NCI-H2029 (cell line): ENCODE data around the gene SLC30A4.

Source experiments
- DNase-seq: peaks from one replicate; lab custom pipeline; 2025; lab: John Stamatoyannopoulos, UW

The SLC30A4 gene

GRCh38 chr15:45449916-45450867 is 72.4 kb downstream of the SLC30A4 start:
- DNase-seq: peak; percentile 61

GRCh38 chr15:45449395-45449794 is 73.2 kb downstream of the SLC30A4 start:
- DNase-seq: no peak

DNA sequence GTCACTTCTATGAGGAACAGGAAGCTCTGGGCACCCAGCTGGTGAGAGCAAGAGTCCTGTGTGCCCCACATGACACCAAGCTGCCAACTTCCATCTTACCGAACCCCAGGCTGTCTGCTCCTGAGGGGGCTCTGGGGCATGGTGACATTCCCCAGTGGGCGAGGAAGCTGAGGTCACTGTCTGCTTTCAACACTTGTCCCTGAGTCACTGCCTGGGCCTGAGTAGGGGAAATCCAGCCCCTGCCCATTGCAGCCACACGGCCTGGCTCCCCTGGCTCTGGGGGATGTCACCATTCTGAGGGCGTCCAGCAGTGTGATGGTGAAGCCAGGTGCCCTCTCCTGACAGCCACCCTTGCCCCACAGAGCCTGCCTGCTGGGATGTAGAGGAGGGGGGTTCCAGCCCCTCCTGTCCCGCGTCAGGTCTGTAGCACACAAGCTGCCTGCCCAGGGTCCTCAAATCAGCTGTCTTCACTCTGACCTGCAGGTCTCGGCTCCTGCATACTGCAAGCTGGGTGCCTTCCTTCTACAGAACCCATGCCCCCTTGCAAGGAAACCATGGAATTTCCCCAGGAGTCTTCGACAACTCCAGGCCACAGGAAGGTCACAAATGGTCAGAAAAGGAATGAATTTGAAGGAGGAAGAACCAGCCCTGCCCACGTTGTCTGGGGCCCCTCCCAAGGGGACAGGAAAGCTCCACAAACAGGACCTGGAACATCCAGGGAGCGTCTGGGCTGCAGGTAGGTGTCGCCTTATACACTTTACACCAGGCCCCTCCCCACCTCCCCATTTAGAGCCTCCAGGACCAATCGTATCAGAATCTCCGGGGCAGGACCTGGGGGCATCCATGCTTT is 74.3 kb downstream of the SLC30A4 start:
- no peak for DNase-seq

DNA sequence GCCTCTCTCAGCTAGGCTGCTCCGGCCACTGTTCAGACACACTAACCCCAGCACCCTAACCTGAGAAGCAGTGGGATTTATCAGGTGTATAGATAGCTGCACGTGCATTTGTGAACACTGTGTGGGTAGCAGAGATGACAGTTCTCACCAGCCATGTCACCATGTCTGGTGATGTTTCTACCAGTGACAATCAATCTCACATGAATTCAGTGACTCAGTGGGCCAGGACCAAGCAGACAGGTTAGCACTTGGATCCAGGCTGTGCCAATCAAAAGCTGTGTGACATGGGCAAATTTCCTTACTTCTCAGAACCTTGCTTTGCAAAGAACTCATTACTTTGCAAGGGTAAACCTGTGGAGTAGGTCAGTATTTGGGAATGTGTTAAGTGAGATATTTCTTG is 78.9 kb downstream of the SLC30A4 start:
- no peak for DNase-seq

- no peak for DNase-seq
Measured at GRCh38 chr15:45442507-45443135, 79.9 kb downstream of the SLC30A4 start.

DNA sequence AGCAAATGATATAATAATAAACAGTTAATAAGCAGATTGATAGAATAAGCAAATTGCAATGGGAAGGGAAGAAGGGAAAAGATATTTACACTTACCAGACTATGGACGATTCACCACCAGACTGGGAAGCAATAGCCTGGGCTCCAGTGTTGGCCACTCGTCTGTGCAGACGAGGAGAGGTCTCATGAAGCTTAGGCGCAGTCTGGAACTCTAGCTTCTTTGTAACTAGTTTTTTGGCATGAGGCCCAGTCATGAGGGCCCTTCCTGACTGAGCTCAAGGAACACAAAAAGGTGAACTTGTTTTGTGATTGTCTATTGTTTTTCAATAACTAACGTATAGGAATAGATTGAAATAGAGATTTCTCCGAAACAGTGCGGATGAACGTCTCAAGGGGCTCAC is 80.9 kb downstream of the SLC30A4 start:
- no peak for DNase-seq

DNA sequence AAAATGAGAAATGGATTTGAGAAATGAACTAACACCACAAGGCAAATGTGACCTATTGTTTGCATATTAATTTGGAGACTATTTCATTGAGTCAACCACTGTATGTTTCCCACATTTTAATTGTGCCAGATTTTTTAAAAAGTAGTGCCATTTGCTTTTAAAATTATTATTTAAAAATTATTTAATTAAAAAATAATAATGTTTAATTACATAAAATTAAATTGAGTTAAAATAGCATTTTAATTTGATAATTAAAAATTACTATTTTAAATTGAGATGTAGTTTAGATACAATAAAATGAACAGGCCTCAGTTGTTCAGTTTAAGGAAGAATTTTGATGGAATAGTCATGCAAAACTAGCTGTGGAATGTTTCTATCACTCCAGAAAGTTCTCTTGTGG is 81.5 kb downstream of the SLC30A4 start:
- DNase-seq: no peak

DNA sequence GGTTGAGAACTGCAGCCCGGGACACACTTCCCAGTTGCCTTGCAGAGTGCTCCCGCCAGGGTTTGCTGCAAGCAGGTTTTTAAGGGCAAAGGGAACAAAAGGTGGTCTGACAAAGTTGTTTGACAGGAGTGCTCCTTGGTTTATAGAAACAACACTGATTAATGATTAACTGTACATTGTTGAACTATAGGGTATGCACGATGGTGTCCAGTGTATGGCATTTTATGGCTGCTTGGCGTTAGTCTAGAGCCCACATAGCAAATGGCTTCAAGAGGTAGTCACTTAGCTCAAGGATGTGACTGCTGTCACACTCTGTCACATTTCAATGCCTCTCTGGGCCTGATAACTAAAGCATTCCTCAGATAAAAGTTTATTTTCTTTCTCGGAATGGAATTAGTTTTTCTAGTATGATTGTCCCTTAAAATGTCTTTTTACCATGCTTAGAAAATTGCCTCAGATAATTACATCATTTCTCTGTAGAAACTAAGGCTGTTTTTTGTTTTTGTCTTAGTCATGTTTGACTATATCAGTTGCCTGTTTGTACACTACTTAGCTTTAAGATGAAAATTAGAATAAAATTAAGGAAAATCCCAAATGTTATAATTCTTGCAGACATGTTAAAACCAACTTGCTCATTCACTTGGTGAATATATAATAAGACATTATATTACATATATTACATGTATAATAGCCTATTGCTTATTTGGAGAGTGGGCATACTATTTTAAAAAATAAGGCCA is 82.9 kb downstream of the SLC30A4 start:
- DNase-seq: no peak

DNA sequence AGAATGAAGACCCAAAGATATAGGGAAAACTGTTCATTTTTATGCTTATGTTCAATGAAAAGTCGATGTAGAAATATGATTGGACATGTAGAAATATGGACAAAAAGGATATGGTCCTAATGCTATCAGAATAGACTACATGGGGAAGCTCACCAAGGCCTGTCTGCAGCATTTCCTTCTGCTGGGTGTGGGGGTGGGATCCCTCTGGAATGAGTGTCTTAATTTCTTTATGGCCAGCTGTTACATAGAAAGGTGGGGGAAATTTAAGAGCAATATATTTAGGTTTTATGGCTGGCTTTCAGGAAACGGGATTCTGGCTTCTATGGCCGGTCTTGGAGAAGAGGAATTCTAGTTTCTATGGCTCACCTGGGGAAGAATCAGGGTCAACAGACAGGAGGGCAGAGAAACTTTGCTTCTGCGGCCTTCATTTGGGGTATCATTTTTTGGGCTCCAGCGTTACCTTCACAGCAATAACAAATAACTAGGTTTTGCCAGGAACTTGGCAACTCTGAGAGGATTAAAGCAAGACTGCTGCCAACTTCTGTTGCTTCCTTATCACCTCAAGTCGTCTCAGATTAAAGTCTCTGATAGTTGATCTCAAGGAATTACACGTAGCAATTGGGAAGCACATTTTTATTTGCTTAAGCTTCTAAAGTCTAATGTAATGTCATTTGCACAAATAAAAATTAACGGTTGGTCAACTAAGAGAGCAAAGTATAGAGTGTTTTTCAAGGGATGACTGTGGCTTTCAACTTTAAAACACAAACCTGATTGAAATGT is 87.2 kb downstream of the SLC30A4 start:
- no peak for DNase-seq

DNA sequence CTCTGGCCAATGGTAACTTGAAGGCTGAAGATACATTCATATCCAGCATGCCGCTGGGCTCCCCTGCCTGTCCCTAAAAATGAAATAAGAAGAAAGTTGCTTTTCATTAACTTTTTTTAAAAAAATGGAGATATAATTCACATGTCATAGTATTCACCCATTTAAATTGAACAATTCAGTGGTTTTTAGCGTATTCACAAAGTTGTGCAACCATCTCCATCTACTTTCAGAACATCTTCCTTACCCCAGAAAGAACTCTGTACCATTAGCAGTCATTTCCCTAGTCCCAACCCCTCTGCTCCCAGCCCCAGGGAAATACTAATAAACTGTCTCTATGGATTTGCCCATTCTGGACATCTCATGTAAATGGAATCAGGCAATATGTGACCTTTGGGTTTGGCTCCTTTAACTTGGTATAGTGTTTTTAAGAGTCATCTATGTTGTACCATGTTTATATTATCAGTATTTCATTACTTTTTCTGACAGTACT is 88.4 kb downstream of the SLC30A4 start:
- no peak for DNase-seq

DNA sequence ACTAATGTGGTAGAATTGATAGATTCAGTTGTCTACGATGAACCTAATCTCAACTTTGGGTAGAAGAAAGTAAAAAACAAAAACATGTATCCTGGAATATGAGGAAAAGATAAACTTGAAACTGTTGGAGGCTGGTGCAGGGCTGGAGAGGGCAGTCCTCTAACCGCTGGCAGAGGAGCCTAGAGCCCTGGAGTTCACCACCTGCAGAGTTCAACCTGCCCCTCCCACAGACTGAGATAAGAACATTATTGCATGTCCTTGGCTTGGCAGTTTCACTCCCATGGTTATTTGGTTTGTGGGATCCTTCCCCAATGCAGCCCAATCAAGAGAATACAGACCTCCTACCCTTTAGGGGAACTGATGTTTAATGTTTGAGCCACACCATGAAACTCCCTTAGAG is 91.0 kb downstream of the SLC30A4 start:
- no peak for DNase-seq

DNA sequence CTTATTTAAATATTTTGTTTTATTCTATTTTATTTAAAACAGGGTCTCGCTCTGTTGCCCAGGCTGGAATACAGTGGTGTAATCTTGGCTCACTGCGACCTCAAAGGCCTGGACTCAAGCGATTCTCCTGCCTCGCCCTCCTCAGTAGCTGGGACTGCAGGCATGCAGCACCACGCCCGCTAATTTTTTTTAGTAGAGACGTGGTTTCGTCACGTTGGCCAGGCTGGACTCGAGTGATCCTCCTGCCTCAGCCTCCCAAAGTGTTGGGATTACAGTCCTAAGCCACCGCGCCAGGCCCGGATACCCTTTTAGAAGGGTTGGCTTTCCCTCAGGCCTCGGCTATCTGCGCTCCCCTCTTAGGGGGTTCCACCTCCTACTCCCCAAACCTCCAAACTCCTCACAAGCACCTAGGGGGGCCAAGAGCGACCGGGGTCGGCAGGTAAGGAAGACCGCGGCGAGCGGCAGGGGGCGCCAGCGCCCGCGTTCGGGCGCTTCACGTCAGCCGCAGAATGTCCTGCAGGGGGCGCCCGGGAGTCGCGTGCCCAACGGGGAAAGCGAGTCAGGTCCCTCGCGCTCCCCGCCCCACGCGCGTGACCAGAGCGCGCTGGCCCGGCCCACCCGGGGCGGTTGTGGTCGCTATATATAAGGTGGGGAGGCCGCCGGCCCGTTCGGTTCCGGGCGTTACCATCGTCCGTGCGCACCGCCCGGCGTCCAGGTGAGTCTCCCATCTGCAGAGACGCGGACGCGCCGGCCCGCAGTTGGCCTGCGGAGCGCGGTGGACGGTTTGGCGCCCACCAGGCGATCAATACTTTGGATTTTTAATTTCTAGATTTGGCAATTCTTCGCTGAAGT is 92.4 kb downstream of the SLC30A4 start:
- no peak for DNase-seq
